Measurements from ENCODE around the gene AFF1. TPM values are rescaled to one million over a fixed set of nuclear protein-coding genes. Genes with fewer than 3 reads are reported as not detected.
"Not testable (repeated sequence)": the region's sequence is repeated elsewhere in the genome, so short reads cannot be mapped to it uniquely, and the experiment has no call there.

AFF1 gene
- total RNA-seq, 3 donors from 2014 or later, result 67.2 to 80.5 (median 70.5) TPM

GRCh38 chr4:87133183-87133582 is 198.4 kb downstream of the AFF1 start:
- DNase-seq (ENCODE audit: low spot score in 2 of 2), result no peak
- intact Hi-C loops (cut with DNase I; ENCODE audit: low total_unique reads), result no loop called here
- Histone ChIP-seq H3K9me3 (no peaks in the 10 kb centered on the region), H3K4me1 (no peaks in the 10 kb centered on the region), H3K4me3 (no peak overlapping the region), H3K27ac (no peak overlapping the region), H3K27me3 (no peaks in the 10 kb centered on the region), H3K36me3 (no peaks in the 10 kb centered on the region)
- no peak for TF ChIP-seq POLR2A (IDR thresholded peaks at IDR 0.05)
- TF ChIP-seq POLR2AphosphoS5 (IDR thresholded peaks at IDR 0.05), result no peak
- TF ChIP-seq, protein P1, sequence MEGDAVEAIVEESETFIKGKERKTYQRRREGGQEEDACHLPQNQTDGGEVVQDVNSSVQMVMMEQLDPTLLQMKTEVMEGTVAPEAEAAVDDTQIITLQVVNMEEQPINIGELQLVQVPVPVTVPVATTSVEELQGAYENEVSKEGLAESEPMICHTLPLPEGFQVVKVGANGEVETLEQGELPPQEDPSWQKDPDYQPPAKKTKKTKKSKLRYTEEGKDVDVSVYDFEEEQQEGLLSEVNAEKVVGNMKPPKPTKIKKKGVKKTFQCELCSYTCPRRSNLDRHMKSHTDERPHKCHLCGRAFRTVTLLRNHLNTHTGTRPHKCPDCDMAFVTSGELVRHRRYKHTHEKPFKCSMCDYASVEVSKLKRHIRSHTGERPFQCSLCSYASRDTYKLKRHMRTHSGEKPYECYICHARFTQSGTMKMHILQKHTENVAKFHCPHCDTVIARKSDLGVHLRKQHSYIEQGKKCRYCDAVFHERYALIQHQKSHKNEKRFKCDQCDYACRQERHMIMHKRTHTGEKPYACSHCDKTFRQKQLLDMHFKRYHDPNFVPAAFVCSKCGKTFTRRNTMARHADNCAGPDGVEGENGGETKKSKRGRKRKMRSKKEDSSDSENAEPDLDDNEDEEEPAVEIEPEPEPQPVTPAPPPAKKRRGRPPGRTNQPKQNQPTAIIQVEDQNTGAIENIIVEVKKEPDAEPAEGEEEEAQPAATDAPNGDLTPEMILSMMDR (IDR thresholded peaks at IDR 0.05), result no peak

GRCh38 chr4:87134122-87134521 is 199.3 kb downstream of the AFF1 start:
- TF ChIP-seq POLR2AphosphoS5 (IDR thresholded peaks at IDR 0.05), result no peak
- TF ChIP-seq POLR2A (IDR thresholded peaks at IDR 0.05), result no peak
- TF ChIP-seq, protein P1 (IDR thresholded peaks at IDR 0.05), result no peak
- DNase-seq (ENCODE audit: low spot score in 2 of 2), result no peak
- Histone ChIP-seq H3K27me3 (no peaks in the 10 kb centered on the region), H3K36me3 (no peaks in the 10 kb centered on the region), H3K27ac (no peak overlapping the region), H3K4me3 (no peak overlapping the region), H3K9me3 (no peaks in the 10 kb centered on the region), H3K4me1 (no peaks in the 10 kb centered on the region)
- intact Hi-C loops (cut with DNase I; ENCODE audit: low total_unique reads), result no loop called here

- Histone ChIP-seq H3K36me3 (no peaks in the 10 kb centered on the region), H3K4me3 (no peak overlapping the region), H3K27me3 (no peaks in the 10 kb centered on the region), H3K4me1 (no peaks in the 10 kb centered on the region), H3K9me3 (no peaks in the 10 kb centered on the region), H3K27ac (no peak overlapping the region)
- no peak for DNase-seq (ENCODE audit: low spot score in 2 of 2)
- intact Hi-C loops (cut with DNase I; ENCODE audit: low total_unique reads), result no loop called here
- TF ChIP-seq, protein P1 (IDR thresholded peaks at IDR 0.05), result no peak
- TF ChIP-seq POLR2AphosphoS5 (IDR thresholded peaks at IDR 0.05), result no peak
- TF ChIP-seq POLR2A (IDR thresholded peaks at IDR 0.05), result no peak
These were observed 206.6 kb downstream of the AFF1 start for GRCh38 chr4:87141428-87141827.

GRCh38 chr4:87144356-87144755 is 209.5 kb downstream of the AFF1 start:
- no peaks in the 10 kb centered on the region for H3K27me3 ChIP-seq
- no peak for DNase-seq (ENCODE audit: low spot score in 2 of 2)
- H3K36me3 ChIP-seq, result no peaks in the 10 kb centered on the region
- no peak overlapping the region for H3K27ac ChIP-seq
- TF ChIP-seq POLR2A (IDR thresholded peaks at IDR 0.05), result no peak
- TF ChIP-seq, protein P1 (IDR thresholded peaks at IDR 0.05), result no peak
- TF ChIP-seq POLR2AphosphoS5 (IDR thresholded peaks at IDR 0.05), result no peak
- H3K9me3 ChIP-seq, result no peaks in the 10 kb centered on the region
- no peaks in the 10 kb centered on the region for H3K4me1 ChIP-seq
- intact Hi-C loops (cut with DNase I; ENCODE audit: low total_unique reads), result no loop called here
- no peak overlapping the region for H3K4me3 ChIP-seq

- DNase-seq (ENCODE audit: low spot score in 2 of 2); H3K27ac ChIP-seq; H3K36me3 ChIP-seq; H3K4me1 ChIP-seq; intact Hi-C loops (cut with DNase I; ENCODE audit: low total_unique reads); H3K27me3 ChIP-seq; H3K9me3 ChIP-seq; H3K4me3 ChIP-seq: not testable (repeated sequence)
These were observed 211.1 kb downstream of the AFF1 start for GRCh38 chr4:87145934-87146333.

DNA sequence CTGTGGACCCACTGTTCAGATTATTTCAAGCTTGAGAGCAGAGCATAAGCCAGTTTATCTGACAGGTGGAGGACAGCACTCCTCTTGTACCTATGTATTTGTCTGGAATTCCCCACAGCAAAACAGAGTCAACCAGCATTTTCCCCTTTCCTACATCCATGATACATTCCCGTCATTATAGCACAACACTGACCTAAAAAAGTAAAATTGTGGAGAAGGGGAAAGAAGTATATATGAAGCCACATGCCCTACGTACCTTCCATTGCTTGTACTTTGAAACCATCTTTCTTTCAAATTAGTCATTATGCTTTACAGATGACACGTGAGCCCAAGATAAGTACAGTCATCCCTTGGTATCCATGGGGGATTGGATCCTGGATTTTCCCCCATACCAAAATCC is 212.3 kb downstream of the AFF1 start:
- H3K4me3 ChIP-seq, result no peak overlapping the region
- H3K27ac ChIP-seq, result no peak overlapping the region
- TF ChIP-seq POLR2AphosphoS5 (IDR thresholded peaks at IDR 0.05) (no peak), POLR2A (IDR thresholded peaks at IDR 0.05) (no peak)
- TF ChIP-seq, protein P1 (IDR thresholded peaks at IDR 0.05), result no peak
- H3K4me1 ChIP-seq, result no peaks in the 10 kb centered on the region
- intact Hi-C loops (cut with DNase I; ENCODE audit: low total_unique reads), result no loop called here
- H3K9me3 ChIP-seq, result no peaks in the 10 kb centered on the region
- no peak for DNase-seq (ENCODE audit: low spot score in 2 of 2)
- H3K27me3 ChIP-seq, result no peaks in the 10 kb centered on the region
- H3K36me3 ChIP-seq, result no peaks in the 10 kb centered on the region
